ENCODE measurements around the gene MAN2B1. TPM values are rescaled to one million over a fixed set of nuclear protein-coding genes. Genes with fewer than 3 reads are reported as not detected.

The MAN2B1 gene
- total and polyA plus RNA-seq, 2 of the 8 experiments (the other 6 are each of a cell fraction or from before 2014, with no cell fraction given) = 55.3 to 76.3 TPM

GRCh38 chr19:12696366-12697335, 30.1 kb upstream of the MAN2B1 start, which contains the start of gene FBXW9 (continued):
- TF ChIP-seq EGR1 (IDR thresholded peaks at IDR 0.05; ENCODE audit: borderline replicate concordance, low read depth, low read length) (no peak), JUND (IDR thresholded peaks at IDR 0.05; ENCODE audit: low read length) (no peak), TAF7 (optimal IDR thresholded peaks at IDR 0.05; ENCODE audit: borderline replicate concordance, low read depth, low read length) (peak; percentile 62), BCL11A (IDR thresholded peaks at IDR 0.05; ENCODE audit: low read depth in 2 of 2, low read length in 2 of 2) (no peak), GABPA (IDR thresholded peaks at IDR 0.05; ENCODE audit: borderline replicate concordance, insufficient read depth, low read length) (peak; percentile 98), MAX (IDR thresholded peaks at IDR 0.05) (no peak), NANOG (IDR thresholded peaks at IDR 0.05; ENCODE audit: insufficient read depth, low read depth, low read length, poor library complexity, severe bottlenecking) (no peak), SRF (IDR thresholded peaks at IDR 0.05; ENCODE audit: low read depth, low read length) (peak; percentile 85), POLR2A (IDR thresholded peaks at IDR 0.05; ENCODE audit: control extremely low read depth in 1 of 2, low read depth in 2 of 2, low read length in 2 of 2) (peak; percentile 87 to 93), POLR2AphosphoS5 (IDR thresholded peaks at IDR 0.05; ENCODE audit: low read depth, low read length) (peak; percentile 94), ATF2 (IDR thresholded peaks at IDR 0.05; ENCODE audit: low read length) (no peak), SIN3A (conservative IDR thresholded peaks at IDR 0.05 in 1 of 2, IDR thresholded peaks at IDR 0.05 in 1 of 2; ENCODE audit: low read depth in 1 of 2, low read length in 2 of 2) (peak; percentile 98 to 100), POU5F1 (IDR thresholded peaks at IDR 0.05; ENCODE audit: low read depth, low read length) (no peak), TEAD4 (IDR thresholded peaks at IDR 0.05; ENCODE audit: low read depth, low read length) (no peak)
- TF ChIP-seq, protein P1, sequence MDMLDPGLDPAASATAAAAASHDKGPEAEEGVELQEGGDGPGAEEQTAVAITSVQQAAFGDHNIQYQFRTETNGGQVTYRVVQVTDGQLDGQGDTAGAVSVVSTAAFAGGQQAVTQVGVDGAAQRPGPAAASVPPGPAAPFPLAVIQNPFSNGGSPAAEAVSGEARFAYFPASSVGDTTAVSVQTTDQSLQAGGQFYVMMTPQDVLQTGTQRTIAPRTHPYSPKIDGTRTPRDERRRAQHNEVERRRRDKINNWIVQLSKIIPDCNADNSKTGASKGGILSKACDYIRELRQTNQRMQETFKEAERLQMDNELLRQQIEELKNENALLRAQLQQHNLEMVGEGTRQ (IDR thresholded peaks at IDR 0.05; ENCODE audit: low read length) = no peak
- TF ChIP-seq, protein P2, sequence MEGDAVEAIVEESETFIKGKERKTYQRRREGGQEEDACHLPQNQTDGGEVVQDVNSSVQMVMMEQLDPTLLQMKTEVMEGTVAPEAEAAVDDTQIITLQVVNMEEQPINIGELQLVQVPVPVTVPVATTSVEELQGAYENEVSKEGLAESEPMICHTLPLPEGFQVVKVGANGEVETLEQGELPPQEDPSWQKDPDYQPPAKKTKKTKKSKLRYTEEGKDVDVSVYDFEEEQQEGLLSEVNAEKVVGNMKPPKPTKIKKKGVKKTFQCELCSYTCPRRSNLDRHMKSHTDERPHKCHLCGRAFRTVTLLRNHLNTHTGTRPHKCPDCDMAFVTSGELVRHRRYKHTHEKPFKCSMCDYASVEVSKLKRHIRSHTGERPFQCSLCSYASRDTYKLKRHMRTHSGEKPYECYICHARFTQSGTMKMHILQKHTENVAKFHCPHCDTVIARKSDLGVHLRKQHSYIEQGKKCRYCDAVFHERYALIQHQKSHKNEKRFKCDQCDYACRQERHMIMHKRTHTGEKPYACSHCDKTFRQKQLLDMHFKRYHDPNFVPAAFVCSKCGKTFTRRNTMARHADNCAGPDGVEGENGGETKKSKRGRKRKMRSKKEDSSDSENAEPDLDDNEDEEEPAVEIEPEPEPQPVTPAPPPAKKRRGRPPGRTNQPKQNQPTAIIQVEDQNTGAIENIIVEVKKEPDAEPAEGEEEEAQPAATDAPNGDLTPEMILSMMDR (IDR thresholded peaks at IDR 0.05; ENCODE audit: control extremely low read depth in 1 of 3, insufficient read depth in 1 of 3, low read depth in 1 of 3, low read length in 3 of 3) = no peak
